HFFc6 (cell line): ENCODE data around the gene NAA38. TPM values are rescaled to one million over a fixed set of nuclear protein-coding genes. Genes with fewer than 3 reads are reported as not detected.

Source experiments
- DNase-seq: peaks from one replicate; pipeline ENCODE4 v3.0.0-alpha.2; 2018
- H3K27ac Mint-ChIP-seq: 2 replicates; pipeline ENCODE4 v1.8.0; 2020; ENCODE audit warnings: mild to moderate bottlenecking, mixed read lengths
- H3K27me3 Mint-ChIP-seq: 2 replicates; pipeline ENCODE4 v1.8.0; 2021; ENCODE audit warnings: mild to moderate bottlenecking, moderate library complexity, mixed read lengths; ENCODE audit not compliant: insufficient read depth
- H3K36me3 Mint-ChIP-seq: 2 replicates; pipeline ENCODE4 v1.8.0; 2021; ENCODE audit warnings: low read depth, mixed read lengths
- H3K4me1 Mint-ChIP-seq: 2 replicates; pipeline ENCODE4 v1.8.0; 2020; ENCODE audit warnings: low read depth, mixed read lengths
- H3K4me3 Mint-ChIP-seq: 2 replicates; pipeline ENCODE4 v1.8.0; 2020; ENCODE audit warnings: mild to moderate bottlenecking, moderate library complexity, mixed read lengths
- H3K9me3 Mint-ChIP-seq: 2 replicates; pipeline ENCODE4 v1.8.0; 2020; ENCODE audit warnings: mild to moderate bottlenecking, mixed read lengths
- CTCF ChIP-seq: fragments of 200-600 bp; sonication (generic); IDR thresholded peaks from 2 replicates; pipeline ENCODE4 v1.5.0; 2021; ENCODE audit warnings: antibody characterized with exemption, mild to moderate bottlenecking
- total RNA-seq, 6 experiments: library from RNA; stranded (reverse); fragmentation: NEBNext Ultra II Directional; extraction: Animal tissue kit (Norgen Biotek cat#: 25700); gene quantifications; 2 replicates in 1 of 6; 3 replicates in 5 of 6; pipeline ENCODE4 v1.2.3, GENCODE V29; 2021

NAA38 gene
- total RNA-seq, 6 experiments from 2014 or later, result 104 to 122 (median 107) TPM

- DNase-seq, result no peak
- Mint-ChIP-seq H3K4me1 (peaks cover 9% of the 10 kb centered on the region), H3K4me3 (no peak overlapping the region), H3K27ac (no peak overlapping the region), H3K9me3 (no peaks in the 10 kb centered on the region), H3K36me3 (peaks cover 3% of the 10 kb centered on the region; the same call in 1 of the 2 replicates), H3K27me3 (peaks cover 6% of the 10 kb centered on the region)
- no peak for TF ChIP-seq CTCF
Observed at GRCh38 chr17:7846765-7847661, 10.3 kb downstream of the NAA38 start.

GRCh38 chr17:7846063-7846735 is 11.2 kb downstream of the NAA38 start:
- Mint-ChIP-seq H3K27me3 (peaks cover 8% of the 10 kb centered on the region), H3K9me3 (no peaks in the 10 kb centered on the region), H3K4me1 (peaks cover 14% of the 10 kb centered on the region), H3K4me3 (no peak overlapping the region), H3K36me3 (no peaks in the 10 kb centered on the region), H3K27ac (peak overlapping the region; percentile 97)
- no peak for DNase-seq
- TF ChIP-seq CTCF, result no peak

- Mint-ChIP-seq H3K9me3 (no peaks in the 10 kb centered on the region), H3K27me3 (peaks cover 8% of the 10 kb centered on the region), H3K4me1 (peaks cover 21% of the 10 kb centered on the region), H3K36me3 (peaks cover 6% of the 10 kb centered on the region; the same call in 1 of the 2 replicates), H3K27ac (peak overlapping the region; percentile 97), H3K4me3 (peak overlapping the region; percentile 86)
- TF ChIP-seq CTCF, result no peak
- no peak for DNase-seq
Observed at GRCh38 chr17:7845359-7846062, 11.8 kb downstream of the NAA38 start.

- H3K27ac Mint-ChIP-seq, result peak overlapping the region; percentile 97
Observed at GRCh38 chr17:7844292-7845154, 12.8 kb downstream of the NAA38 start.

More at GRCh38 chr17:7844292-7845154, 12.8 kb downstream of the NAA38 start:
- Mint-ChIP-seq H3K4me3 (peak overlapping the region; percentile 86), H3K4me1 (peaks cover 31% of the 10 kb centered on the region), H3K9me3 (no peaks in the 10 kb centered on the region), H3K27me3 (peaks cover 8% of the 10 kb centered on the region), H3K36me3 (peaks cover 8% of the 10 kb centered on the region; the same call in 1 of the 2 replicates)
- DNase-seq, result peak; percentile 95
- TF ChIP-seq CTCF, result no peak
